Ascending aorta (tissue), 2 donors: ENCODE results near the gene WNT5A. TPM values are rescaled to one million over a fixed set of nuclear protein-coding genes. Genes with fewer than 3 reads are reported as not detected.

Experiments
- DNase-seq, 2 donors: peaks; one replicate each; pipeline ENCODE4 v3.0.0-alpha.2; 2019; ENCODE audit warnings: low spot score in 2 of 2
- H3K27ac ChIP-seq, 2 donors: fragments of 200-600 bp; sonication (generic); one replicate each; pipeline ENCODE4 v1.5.1; 2016 to 2017; ENCODE audit warnings: mild to moderate bottlenecking in 1 of 2
- H3K27me3 ChIP-seq: fragments of 200-600 bp; sonication (generic); one replicate; pipeline ENCODE4 v1.5.1; 2017
- H3K36me3 ChIP-seq, 2 donors: fragments of 200-600 bp; sonication (generic); one replicate each; pipeline ENCODE4 v1.5.1; 2016
- H3K4me1 ChIP-seq, 2 donors: fragments of 200-600 bp; sonication (generic); one replicate each; pipeline ENCODE4 v1.5.1; 2016 to 2017; ENCODE audit warnings: mild to moderate bottlenecking in 1 of 2
- H3K4me3 ChIP-seq, 2 donors: fragments of 200-600 bp; sonication (generic); one replicate each; pipeline ENCODE4 v1.5.1; 2016 to 2017; ENCODE audit warnings: mild to moderate bottlenecking in 1 of 2
- H3K9me3 ChIP-seq, 2 donors: fragments of 200-600 bp; sonication (generic); one replicate each; pipeline ENCODE4 v1.5.1; 2016
- CTCF ChIP-seq, 3 experiments: fragments of 200-600 bp in 2 of 3; fragments of 450-650 bp in 1 of 3; sonication (generic) in 2 of 3; IDR thresholded peaks; one replicate each; pipeline ENCODE4 v1.5.1; 2016 to 2019; ENCODE audit warnings: antibody characterized with exemption in 3 of 3, mild to moderate bottlenecking in 1 of 3, moderate library complexity in 1 of 3
- intact Hi-C: fragments of 100-400 bp; cut with DNase I; formaldehyde crosslinking; loops from one replicate; pipeline ENCODE4 v1.15.1; 2023
- total RNA-seq: library from RNA; depleted of rRNA; stranded (reverse); fragments of >200 nt; gene quantifications from one replicate; pipeline ENCODE4 v1.1.0, GENCODE V29; 2016

Gene WNT5A
- total RNA-seq, 1 donor from 2014 or later: 11.3 TPM

DNA sequence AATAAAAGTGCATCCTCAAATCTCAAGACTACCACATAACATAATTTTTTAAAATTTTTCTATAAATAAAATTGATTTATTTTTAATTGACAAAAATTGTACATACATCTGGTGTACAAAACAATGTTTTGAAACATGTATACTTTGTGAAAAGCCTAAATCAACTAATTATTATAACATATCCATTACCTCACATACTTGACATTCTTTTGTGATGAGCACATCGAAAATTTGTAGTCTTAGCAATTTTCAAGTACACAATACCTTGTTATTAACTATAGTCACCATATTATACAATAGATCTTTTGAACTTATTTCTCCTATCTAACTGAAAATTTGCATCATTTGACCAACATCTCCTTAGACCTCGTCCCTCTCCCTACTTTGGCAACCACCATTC, 7.9 kb upstream of the WNT5A start:
- no peak for TF ChIP-seq CTCF (IDR thresholded peaks at IDR 0.05)
- no peaks in the 10 kb centered on the region for H3K9me3 ChIP-seq
- intact Hi-C loops: no loop called here
- H3K27me3 ChIP-seq: no peaks in the 10 kb centered on the region
- no peaks in the 10 kb centered on the region for H3K4me1 ChIP-seq
- no peaks in the 10 kb centered on the region for H3K36me3 ChIP-seq
- no peak overlapping the region for H3K27ac ChIP-seq
- no peak overlapping the region for H3K4me3 ChIP-seq
- DNase-seq: no peak

DNA sequence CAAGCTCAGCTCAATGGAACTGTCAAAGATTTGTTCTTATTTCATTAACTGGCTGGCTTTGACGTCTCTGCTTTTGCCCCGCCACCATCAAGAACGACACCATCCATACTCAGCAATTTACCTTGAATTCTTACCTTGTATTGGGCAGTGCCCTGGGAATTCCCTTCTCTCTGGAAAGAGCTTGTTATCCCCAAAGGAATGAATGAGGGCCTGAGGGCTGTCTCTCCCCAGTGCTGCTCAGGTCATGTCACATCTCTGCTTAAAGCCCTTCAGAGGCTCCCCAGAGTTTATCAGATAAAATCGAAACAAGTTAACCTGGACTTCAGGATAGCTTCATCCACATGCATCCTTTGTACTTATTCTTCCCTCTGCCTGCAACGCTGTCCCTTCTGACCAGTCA, 5.9 kb upstream of the WNT5A start:
- DNase-seq: no peak
- intact Hi-C loops: no loop called here

DNA sequence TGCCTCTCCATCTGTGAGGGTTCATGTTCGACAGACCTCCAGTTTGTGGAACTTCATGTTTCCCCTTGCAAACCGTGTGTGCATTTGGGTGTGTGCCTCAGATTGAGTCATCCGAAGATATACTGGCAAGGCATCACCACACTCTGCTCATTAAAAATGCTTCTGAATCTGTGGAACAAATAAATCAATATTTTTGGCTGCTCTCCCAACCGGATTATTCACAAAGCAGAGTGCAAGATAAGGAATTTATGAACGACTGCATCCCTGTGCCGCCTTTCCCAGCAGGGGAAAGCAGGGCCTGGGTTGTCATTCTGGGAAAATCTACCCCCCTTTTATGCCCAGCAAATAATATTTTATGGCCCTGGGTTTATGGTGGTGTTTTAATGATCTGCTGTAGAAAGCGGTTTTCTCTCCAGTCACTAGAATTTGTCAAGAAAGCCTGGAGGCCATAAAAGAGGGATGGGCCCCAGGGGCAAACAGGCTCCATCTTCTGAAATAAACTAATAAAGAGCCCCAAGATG, 4.2 kb upstream of the WNT5A start:
- Histone ChIP-seq H3K27ac (no peak overlapping the region), H3K4me1 (peaks cover 7 to 13% of the 10 kb centered on the region in 2 donors), H3K27me3 (no peaks in the 10 kb centered on the region), H3K36me3 (no peaks in the 10 kb centered on the region), H3K9me3 (no peaks in the 10 kb centered on the region), H3K4me3 (no peak overlapping the region)
- no peak for DNase-seq
- no peak for TF ChIP-seq CTCF (IDR thresholded peaks at IDR 0.05)
- intact Hi-C loops: no loop called here

More for the DNA sequence above, 5.9 kb upstream of the WNT5A start:
- Histone ChIP-seq H3K4me1 (peaks cover 0 to 2% of the 10 kb centered on the region in 2 donors), H3K27ac (no peak overlapping the region), H3K27me3 (no peaks in the 10 kb centered on the region), H3K9me3 (no peaks in the 10 kb centered on the region), H3K4me3 (no peak overlapping the region), H3K36me3 (no peaks in the 10 kb centered on the region)
- no peak for TF ChIP-seq CTCF (IDR thresholded peaks at IDR 0.05)

- no peaks in the 10 kb centered on the region for H3K27me3 ChIP-seq
- intact Hi-C loops: no loop called here
- peaks cover 7 to 18% of the 10 kb centered on the region in 2 donors for H3K4me1 ChIP-seq
- no peak overlapping the region for H3K4me3 ChIP-seq
- no peak for DNase-seq
- H3K36me3 ChIP-seq: no peaks in the 10 kb centered on the region
- no peak for TF ChIP-seq CTCF (IDR thresholded peaks at IDR 0.05)
- no peak overlapping the region for H3K27ac ChIP-seq
- H3K9me3 ChIP-seq: no peaks in the 10 kb centered on the region
These were observed 3.3 kb upstream of the WNT5A start for GRCh38 chr3:55490276-55490913.

GRCh38 chr3:55489798-55490132, 2.7 kb upstream of the WNT5A start:
- Histone ChIP-seq H3K9me3 (no peaks in the 10 kb centered on the region), H3K27ac (no peak overlapping the region), H3K27me3 (no peaks in the 10 kb centered on the region), H3K4me3 (no peak overlapping the region), H3K4me1 (peaks cover 7 to 19% of the 10 kb centered on the region in 2 donors), H3K36me3 (no peaks in the 10 kb centered on the region)
- no peak for TF ChIP-seq CTCF (IDR thresholded peaks at IDR 0.05)
- intact Hi-C loops: no loop called here
- no peak for DNase-seq
